IPS-18c (cell line): Measurements from ENCODE around the gene PLEKHH1.
"Not testable (repeated sequence)": the region's sequence is repeated elsewhere in the genome, so short reads cannot be mapped to it uniquely, and the experiment has no call there.

Experiments
- H3K4me3 ChIP-seq: 2 replicates; pipeline ENCODE4 v1.7.0; 2013; ENCODE audit warnings: low read depth, mild to moderate bottlenecking, low read length, moderate library complexity; ENCODE audit not compliant: insufficient read depth
- H3K9me3 ChIP-seq: one replicate; pipeline ENCODE4 v1.6.1; 2013; ENCODE audit warnings: mild to moderate bottlenecking, low read length, moderate library complexity; ENCODE audit not compliant: control insufficient read depth, insufficient read depth

Gene PLEKHH1

DNA sequence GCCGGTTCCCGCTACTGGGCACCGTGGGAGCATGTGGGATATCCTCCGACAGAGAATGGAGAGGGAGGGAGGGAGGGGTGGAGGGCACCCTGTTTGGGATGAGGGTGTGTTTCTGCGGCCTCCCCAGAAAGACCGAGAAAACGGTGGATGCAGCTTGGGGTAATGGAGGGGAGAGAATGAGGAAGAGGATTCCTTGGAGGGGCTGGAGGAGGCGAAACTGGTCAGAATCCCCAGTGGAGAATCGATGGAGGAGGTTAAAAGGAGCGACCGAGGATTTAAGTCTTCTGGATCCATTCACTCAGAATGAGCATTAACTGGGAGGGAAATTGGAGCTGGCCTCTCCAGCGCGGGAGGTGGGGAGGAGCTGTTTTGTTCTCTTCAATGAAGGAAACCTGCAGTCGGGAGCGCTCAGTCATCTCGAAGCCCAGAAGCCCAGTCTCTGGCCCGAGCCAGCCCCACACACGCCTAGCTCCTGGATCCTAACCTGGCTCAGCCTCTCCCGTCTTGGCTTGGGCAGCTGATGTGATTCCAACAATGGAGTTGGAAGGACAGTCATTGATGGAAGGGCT is 87.2 kb downstream of the PLEKHH1 start:
- H3K4me3 ChIP-seq = peak overlapping the region; percentile 94
- H3K9me3 ChIP-seq = no peaks in the 10 kb centered on the region

DNA sequence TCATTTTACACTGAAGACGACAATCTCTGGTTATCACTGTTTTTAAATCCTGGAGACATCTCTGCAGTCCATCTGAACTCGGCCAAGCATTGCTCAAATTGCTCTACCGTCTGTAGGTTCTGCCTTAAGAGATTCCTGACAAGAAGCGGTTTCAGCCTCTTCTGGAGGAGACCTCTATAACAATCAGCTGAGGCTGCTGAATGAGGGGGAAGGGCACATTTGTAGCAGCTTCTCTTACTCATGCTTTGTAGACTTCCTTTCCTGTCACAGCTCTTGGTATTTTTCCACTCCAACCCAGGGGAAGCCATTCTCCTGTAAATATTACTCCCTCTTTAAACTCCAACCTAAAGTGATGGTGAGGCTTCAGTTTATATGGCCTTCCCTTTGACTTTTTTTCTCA is 89.6 kb downstream of the PLEKHH1 start:
- no peak overlapping the region for H3K4me3 ChIP-seq
- no peaks in the 10 kb centered on the region for H3K9me3 ChIP-seq

DNA sequence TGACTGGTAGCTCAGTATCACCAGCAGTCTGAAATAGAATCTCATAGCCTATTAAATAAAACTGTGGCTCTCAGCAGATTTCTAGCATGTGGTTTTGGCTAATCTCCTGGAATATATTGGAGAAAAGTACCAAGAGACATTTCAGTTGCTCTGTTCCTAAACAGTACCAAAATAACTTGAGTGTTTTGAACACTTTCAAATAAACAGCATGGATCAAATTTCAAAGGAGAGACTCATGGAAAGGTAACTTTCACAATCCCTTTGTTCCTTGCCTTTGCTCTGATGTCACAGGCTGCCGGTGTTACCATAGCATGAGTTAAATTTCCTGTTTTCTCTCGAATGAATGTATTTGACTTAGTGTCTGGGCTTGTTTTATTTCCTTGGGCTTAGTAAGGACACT is 90.0 kb downstream of the PLEKHH1 start:
- Histone ChIP-seq H3K4me3 (no peak overlapping the region), H3K9me3 (no peaks in the 10 kb centered on the region)

DNA sequence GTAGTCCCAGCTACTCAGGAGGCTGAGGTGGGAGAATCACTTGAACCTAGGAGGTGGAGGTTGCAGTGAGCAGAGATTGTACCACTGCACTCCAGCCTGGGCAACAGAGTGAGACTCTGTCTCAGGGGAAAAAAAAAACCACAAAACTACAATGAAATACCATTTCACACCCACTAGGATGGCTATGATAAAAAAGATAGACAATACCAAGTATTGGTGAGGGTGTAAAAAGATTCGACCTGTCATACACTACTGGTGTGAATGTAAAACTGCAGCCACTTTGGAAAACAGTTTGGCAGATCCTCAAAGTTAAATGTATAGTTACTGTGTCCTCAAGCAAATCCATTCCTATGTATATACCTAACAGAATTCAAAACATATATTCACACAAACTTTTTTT is 93.0 kb downstream of the PLEKHH1 start:
- not testable (repeated sequence) for H3K9me3 ChIP-seq, H3K4me3 ChIP-seq

DNA sequence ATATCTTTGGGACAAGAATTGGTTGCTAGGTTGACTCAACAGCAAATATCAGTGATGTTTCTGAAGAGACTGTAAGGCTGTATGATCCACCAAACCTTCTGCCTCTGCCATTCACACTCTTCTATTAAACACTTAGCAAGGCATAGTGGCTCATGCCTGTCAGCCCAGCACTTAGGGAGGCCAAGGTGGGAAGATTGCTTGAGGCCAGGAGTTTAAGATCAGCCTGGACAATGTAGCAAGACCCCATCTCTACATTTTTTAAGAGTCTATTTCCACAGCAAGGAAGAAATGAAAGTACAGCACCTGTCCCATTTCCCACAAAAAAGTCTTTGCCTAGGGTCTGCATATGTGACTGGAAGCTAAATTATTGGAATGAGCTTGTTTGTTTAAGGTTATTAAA is 94.4 kb downstream of the PLEKHH1 start:
- Histone ChIP-seq H3K4me3 (no peak overlapping the region), H3K9me3 (no peaks in the 10 kb centered on the region)

DNA sequence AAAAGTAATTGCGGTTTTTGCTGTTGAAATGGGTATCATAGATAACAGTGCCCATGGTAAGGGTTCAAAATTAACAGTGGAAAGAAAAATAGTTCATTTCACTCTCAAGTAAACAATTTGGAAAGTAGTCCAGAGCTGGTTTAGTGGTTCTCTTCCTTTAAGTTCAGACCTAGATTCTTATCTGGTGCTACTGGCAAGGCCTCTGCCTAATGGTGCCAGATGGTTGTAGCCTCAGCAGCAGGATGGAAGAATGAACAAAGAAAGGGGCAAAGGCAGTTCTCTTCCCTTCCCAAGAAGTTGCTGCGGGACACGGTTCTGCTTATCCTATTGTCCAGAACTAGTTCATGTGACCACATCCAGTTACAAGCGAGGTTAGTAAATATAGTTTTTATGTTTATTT is 97.1 kb downstream of the PLEKHH1 start:
- H3K9me3 ChIP-seq = no peaks in the 10 kb centered on the region
- H3K4me3 ChIP-seq = no peak overlapping the region

- H3K4me3 ChIP-seq = no peak overlapping the region
- no peaks in the 10 kb centered on the region for H3K9me3 ChIP-seq
Observed at GRCh38 chr14:67630938-67631337, 97.8 kb downstream of the PLEKHH1 start.

DNA sequence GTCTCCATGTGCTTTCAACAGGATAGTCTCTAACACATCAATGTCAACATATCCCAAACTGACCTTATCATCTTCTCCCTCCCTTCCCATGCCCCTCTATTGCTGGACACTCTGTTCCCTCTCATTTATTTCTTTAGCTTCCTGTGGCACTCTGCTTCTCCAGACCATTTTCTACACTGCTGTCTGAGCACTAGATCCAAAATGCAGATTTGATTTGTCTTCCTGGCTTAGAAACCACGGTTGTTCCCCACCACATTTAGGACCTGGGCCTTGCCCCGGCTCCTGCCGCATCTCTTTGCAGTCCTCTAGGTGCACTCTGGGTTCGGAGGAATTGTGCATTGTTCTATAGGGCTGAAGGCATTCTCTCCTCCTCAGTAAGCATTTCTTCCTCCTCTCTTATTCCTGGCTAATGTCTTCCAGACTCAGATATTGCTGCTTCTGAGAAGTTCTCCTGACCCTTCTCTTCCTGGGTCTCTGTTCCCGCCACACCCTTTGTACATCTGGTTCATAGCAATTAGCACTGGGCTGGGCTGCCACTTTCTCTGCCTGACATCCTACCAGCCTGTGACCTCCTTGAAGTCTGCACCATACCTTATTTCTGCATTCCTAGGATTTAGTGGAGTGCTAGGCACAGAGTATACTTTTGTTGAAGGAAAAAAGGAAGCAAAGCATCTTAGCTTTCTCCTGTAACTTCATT is 100.5 kb downstream of the PLEKHH1 start:
- no peak overlapping the region for H3K4me3 ChIP-seq
- no peaks in the 10 kb centered on the region for H3K9me3 ChIP-seq

GRCh38 chr14:67636361-67636919 is 103.3 kb downstream of the PLEKHH1 start:
- no peaks in the 10 kb centered on the region for H3K9me3 ChIP-seq
- H3K4me3 ChIP-seq = no peak overlapping the region

GRCh38 chr14:67638642-67639041 is 105.6 kb downstream of the PLEKHH1 start:
- Histone ChIP-seq H3K4me3 (no peak overlapping the region), H3K9me3 (no peaks in the 10 kb centered on the region)
